NCI-H146 treated with DMSO at 0.1 percent for 48 hours (cell line): Measurements from ENCODE around the gene TIGIT.
"Not testable (repeated sequence)": the region's sequence is repeated elsewhere in the genome, so short reads cannot be mapped to it uniquely, and the experiment has no call there.

Source experiments
- DNase-seq: peaks from one replicate; lab custom pipeline; 2025; ENCODE audit not compliant: unreplicated experiment; lab: John Stamatoyannopoulos, UW

TIGIT gene

DNA sequence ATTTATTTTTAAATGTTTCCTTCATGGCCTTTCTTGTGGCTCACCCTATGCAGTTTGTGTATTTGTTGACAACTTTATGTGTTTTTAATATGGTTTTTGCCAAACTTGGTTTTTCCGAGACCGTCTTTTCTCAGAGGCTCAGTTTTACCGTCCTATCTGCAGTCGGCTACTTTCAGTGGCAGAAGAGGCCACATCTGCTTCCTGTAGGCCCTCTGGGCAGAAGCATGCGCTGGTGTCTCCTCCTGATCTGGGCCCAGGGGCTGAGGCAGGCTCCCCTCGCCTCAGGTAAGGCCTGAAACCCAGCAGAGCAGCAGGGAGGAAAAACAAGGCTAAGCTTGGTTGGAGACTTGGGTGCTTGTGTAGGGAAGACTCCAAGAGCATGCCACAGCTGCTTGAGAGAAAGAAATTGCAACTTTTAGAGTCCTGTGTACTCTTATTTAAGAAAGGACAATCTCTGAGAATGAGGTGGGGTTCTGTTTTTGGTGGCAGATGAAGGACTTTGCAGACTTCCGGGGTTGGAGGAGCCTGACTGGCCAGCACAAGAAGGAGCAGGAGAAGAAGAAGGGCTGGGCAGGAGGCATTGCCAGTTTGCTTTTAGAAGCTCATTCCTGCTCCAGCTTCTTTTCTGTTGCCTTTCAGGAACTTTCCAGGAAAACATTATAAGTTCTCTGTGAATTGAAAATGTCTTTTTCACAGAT, at the start of gene TIGIT:
TSS of gene TIGIT (plus strand) at position 191 of the 698 bp plus-strand sequence. CDS start at position 225, 34 bp downstream.
- no peak for DNase-seq

DNA sequence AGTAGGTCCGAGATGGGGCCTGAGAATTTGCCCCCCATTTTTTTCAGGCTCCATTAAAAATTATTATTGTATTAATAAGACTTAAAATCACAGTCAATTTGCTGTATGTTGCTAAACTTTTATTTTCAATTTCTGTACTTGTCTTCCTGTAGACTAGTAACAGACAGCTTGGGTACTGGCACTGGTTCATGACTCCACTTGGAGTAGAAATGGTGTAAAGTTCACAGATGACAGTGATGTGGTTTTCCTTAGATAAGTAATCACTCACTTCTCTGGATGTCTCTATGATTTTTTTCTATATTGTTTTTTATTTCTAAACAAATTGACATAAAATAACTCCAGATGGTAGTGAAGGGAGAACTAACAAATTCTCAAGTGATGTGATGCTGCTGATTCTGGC, 40.9 kb upstream of the TIGIT start:
- DNase-seq: no peak

DNA sequence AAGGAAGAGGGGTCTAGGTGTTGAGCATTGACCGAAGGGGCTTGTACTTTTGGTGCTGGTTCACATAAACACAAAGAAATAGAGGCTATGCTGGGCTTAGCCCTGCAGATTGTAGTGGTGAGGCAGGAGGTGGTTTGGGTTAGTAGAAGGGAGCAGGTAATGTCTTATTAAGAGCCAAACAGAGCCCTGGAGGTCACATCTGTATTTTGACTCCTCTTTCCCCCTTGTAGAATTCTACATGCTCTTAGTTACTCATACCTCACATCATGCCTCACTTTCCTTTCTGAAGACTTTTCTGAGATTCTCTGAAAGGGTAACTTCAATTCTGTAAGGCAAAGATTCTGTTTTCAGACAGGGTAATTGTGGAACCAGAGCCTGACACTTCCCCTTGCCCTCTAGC, 40.3 kb upstream of the TIGIT start:
- DNase-seq: no peak

DNA sequence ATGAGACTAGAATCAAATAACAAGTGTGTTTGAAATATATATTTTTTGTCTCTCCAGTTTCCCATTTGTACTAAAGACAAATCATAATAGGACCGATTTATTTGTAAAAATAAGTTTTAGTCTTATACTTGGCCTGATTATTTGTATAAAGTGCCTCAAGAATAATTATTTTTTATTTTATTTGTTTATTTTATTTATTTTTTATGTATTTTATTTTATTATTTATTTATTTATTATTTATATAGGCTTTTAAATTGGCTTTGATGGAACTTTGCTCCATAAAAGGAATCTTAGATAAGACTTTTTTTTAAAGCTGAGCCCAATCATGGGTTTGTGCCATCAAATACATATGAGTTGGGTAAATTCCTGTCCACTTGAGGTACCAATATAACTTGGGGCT, 34.3 kb upstream of the TIGIT start:
- no peak for DNase-seq

DNA sequence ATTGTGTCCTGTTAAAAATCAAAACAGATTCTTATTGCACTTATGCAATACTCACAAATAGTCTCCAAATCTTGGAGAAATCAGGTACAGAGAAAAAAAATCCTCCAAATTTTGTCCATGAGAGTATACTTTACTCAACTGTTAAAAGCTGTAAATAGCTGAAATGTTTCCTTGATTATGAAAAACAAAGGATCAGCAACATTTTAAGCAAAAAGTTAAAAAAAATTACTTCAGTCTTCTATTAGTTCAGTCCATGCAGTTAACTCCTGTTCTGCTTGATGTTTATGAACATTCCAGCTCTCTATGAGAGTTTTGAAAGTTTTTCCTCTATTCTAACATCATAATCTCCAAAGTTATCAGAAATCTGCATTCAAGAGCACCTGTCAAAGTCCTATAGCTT, 33.7 kb upstream of the TIGIT start:
- no peak for DNase-seq

DNA sequence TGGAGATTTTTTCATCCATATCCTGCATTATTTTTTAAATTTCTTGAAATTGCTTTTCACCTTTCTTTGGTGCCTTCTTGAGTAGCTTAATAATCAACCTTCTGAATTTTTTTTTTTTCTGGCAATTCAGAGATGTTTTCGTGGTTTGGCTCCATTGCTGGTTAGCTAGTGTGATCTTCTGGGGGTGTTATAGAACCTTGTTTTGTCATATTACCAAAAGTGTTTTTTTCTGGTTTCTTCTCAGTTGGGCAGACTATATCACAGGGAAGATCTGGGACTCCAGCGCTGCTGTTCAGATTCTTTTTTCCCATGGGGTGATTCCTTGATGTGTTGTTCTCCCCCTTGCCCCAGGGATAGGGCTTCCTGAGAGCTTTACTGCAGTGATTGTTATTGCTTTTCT, 23.8 kb upstream of the TIGIT start:
- DNase-seq: no peak

DNA sequence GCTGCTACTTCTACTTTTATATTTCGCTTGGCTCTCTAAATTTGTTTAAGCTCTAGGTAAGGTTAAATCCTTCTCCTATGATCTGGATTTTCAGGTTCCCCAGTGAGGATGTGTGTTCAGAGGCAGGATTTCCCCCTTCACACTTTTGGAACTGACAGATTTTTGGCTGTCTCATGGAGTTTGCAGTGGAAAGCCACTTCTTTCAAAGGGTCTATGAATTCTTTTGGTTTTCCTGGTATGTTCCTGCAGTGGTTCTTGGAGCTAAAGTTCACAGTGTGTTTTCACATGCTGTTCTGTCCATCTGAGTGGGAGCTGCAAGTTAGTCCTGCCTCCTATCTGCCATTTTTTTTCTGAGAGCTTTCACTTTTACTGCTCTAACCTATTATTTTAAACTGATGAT, 21.6 kb upstream of the TIGIT start:
- DNase-seq: no peak

DNA sequence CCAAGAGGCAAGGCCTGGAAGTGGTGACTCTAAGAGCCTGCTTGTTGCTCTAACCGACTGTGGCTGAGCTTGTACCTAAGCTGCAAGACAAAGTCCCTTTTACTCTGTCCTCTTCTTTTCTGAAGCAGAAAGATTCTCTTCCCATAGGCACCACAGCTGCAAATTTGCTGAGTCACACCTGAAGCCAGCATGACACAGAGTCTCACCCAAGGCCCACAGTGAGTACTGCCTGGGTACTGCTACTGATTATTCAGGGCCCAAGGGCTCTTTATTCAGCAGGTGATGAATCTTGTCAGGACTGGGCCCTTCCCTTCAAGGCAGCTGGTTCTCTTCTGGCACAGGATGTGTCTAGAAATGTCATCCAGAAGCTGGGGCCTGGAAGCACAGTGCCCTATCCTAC, 18.9 kb upstream of the TIGIT start:
- no peak for DNase-seq

DNA sequence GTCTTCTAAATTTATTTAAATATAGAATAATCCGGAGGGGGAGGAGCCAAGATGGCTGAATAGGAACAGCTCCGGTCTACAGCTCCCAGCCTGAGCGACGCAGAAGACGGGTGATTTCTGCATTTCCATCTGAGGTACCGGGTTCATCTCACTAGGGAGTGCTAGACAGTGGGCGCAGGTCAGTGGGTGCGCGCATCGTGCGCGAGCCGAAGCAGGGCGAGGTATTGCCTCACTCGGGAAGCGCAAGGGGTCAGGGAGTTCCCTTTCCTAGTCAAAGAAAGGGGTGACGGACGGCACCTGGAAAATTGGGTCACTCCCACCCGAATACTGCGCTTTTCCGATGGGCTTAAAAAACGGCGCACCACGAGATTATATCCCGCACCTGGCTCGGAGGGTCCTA, 17.0 kb upstream of the TIGIT start:
- not testable (repeated sequence) for DNase-seq

DNA sequence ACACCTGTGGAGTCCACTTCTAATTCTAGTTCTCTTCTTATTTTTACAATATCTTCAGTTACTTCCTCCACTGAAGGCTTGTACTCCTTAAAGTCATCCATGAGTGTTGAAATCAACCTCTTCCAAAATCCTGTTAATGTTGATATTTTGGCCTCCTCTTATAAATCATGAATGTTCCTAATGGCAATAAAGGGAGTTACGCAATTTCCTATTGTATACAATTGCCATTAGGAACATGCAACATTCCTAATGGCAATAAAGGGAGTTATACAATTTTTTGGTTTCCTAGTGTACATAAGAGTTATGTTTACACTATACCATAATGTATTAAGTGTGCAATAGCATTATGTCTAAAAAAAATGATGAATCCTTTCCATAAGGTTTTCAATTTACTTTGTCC, 9.2 kb upstream of the TIGIT start:
- DNase-seq: no peak

DNA sequence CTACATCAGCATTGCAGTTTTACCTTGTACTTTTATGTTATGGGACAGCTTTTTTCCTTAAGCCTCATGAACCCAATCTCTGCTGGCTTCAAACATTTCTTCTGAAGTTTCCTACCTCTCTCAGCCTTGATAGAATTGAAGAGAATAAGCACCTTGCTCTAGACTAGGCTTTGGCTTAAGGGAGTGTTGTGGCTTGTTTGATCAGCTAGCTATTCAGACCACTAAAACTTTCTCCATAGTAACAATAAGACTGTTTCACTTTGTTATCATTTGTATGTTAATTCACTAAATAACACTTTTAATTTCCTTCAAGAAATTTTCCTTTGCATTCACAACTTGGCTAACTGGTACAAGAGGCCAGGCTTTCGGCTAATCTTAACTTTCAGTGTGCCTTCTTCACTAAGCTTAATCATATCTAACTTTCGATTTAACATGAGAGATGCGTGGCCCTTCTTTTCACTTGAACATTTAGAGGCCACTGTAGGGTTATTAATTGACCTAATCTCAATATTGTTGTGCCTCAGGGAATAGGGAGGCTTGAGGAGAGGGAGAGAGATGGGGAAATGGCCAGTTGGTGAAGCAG, 8.1 kb upstream of the TIGIT start:
- DNase-seq: no peak

DNA sequence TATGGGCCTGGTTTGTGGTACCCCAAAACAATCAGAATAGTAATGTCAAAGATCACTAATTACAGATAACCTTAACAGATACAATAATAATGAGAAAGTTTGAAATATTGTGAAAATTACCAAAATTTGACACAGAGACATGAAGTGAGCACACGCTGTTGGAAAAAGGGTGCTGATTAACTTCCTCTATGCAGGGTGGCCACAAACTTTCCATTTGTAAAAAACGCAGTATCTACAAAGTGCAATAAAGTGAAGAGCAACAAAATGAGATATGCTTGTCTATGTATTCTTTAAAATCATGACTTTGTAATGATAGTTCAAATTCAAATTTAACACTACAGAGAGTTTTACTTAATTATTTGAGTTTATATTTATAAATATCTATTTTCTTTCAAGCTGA, 7.6 kb upstream of the TIGIT start:
- DNase-seq: no peak

DNA sequence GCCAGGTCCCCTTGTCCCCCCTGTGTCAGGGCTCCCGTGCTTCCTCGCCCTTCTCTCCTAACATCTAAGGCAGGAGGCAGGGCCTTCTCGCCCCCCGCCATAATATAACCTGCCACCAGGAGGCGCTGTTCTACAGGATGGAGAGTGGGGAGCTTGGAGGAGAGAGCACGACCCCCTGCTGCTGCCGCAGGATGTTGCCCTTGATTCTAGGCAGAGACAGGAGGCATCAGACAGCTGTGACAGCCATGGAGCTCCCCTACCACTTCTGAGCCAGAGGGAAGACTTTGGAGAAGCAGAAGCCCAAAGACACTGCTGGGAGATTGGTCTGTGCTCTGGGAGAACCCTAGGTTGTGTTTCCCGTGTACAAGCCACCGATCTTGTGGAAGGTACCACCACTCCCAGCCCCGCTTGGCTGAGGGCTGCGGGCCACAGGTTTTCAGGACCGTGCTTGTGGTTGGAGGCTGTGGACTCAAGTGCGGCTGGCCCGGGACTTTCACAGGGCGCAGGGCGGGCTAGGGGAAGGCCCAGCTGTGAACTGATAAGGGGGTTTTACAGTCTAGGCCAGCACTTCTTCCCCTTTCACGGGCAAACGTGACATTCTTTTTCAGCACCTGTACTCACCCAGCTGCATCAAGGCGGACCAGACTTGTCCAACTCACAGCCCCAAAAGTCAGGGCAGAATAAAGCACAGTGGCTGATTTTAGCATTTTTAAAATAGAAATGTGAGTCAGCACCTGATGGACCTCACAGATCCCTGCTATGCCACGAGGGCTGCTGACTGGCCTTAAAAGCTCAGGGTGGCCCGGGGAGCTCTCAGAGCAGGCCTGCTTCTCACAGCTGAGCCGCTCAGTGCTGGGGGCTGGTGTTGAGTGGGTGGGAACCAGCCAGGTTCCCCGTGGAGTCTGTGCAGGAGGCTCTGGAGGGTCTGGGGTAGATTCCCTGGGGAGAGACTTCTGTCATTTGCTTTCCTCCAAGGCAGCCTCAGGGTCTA, 2.6 kb upstream of the TIGIT start:
- peak; percentile 84 for DNase-seq

DNA sequence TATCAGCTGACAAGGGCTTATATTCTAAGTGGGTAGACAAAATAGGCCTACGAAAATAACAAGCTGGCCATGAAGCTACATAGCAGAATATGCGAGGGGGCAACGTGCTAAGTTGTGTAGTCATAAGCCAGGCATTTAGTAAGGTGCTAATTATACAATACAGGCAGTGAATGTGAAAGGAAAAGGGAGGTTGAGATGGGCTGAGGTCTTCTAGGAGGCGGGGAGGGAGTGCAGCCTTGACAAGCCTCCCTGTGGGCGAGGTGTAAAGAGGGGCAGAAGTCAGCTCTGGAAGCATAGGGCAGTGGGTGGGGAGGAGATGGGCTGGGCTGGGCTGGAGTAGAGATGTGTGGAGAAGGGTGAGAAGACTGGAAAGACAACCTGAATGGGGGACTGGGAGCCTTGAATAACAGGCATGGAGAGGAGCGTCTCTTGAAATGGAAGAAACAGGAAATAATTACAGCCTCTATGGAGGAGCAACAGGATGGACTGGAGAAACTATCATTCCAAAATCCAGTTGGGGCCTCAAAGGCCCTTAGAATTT, 1.2 kb downstream of the TIGIT start:
- DNase-seq: no peak

DNA sequence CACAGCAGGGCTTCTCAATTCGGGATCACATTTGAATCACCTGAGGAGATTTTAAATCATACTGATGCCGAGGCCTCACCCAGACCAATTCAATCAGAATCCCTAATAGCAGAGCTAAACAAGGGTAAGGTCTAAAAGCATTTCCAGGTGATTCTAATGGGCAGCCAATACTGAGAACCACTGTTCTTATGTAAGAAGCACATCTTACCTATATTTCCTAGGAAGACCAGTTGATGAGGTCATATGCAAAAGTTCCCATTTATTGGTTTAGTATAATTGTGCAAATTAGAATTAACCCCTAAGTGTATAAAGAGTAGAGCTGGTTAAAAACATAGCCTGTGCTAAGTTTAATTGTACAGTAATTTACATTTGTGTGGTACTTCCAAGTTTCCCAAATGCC, 2.1 kb downstream of the TIGIT start:
- no peak for DNase-seq

DNA sequence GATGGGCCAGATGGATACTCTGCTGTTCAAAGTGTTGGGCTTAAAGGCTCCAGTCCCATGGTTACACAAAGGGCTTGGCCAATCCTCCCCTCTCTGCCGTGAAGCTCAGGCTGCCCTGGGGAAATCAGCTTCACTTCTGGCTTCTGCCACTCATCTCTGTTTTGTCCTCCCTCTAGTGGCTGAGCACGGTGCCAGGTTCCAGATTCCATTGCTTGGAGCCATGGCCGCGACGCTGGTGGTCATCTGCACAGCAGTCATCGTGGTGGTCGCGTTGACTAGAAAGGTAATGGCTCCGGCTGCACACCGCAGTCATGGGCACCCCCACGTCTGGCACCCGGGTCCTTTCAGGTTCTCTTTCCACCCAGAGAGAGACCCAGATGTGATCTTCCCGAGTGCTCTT, 5.6 kb downstream of the TIGIT start:
- DNase-seq: peak; percentile 35

DNA sequence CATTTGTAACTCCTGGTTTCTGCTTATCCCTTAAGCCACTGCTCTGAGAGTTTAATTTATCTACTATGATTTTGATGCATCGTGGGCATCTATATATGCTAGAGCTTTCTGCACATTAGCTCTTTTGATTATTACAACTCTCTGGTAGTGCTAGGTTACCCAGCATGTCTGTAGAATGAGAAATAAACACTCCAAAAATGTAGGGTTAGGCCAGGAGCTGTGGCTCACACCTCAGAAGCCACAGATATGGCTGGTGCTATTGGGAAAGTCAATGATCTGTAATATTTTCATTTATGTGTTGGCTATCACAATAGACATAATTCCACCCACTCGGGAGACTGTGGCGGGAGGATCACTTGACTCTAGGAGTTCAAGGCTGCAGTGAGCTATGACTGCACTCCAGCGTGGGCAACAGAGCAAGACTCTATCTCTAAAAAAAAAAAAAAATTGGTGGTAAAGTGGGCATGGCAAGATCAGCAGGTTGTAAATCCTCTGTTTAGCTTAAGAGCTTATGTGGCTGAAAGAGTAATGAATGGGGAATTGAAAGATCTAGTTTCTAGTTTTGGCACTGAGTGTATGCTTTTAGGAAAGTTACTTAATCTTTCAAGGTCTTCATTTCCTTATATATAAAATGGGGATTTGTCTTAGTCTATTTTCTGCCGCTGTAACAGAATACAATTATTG, 6.3 kb downstream of the TIGIT start:
- no peak for DNase-seq

DNA sequence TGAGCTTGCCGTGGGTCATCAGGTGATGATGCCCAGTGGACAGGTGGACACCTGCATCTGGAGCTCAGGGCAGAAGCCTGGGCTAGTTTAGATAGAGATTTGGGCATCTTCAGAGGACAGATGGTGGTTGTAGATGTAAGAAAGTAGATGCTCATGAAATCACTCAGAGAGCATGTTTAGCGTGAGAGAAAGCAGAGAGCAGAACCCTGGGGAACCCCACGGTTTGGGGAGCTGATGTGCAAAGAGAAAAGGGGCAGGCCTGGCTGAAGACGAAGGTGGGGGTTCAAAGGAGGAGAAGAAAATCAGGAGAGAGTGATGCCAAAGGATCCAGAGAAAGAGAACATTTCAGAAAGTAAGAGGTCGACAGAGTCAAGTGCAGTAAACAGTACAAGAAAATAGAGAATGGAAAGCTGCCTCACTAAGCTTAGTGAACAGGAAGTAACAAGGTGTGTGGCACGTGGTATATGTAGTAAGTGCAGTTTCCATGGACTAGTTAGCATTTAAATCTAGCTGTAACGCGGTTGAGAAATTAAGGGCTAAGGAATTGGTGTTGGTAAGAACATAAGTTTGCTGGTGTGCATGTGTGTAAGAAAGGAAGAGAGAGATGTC, 13.5 kb downstream of the TIGIT start:
- DNase-seq: no peak

DNA sequence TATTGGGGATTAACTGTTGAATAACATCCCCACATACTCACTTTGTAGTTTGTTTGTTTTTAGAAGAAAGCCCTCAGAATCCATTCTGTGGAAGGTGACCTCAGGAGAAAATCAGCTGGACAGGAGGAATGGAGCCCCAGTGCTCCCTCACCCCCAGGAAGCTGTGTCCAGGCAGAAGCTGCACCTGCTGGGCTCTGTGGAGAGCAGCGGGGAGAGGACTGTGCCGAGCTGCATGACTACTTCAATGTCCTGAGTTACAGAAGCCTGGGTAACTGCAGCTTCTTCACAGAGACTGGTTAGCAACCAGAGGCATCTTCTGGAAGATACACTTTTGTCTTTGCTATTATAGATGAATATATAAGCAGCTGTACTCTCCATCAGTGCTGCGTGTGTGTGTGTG, 14.0 kb downstream of the TIGIT start:
- DNase-seq: no peak

DNA sequence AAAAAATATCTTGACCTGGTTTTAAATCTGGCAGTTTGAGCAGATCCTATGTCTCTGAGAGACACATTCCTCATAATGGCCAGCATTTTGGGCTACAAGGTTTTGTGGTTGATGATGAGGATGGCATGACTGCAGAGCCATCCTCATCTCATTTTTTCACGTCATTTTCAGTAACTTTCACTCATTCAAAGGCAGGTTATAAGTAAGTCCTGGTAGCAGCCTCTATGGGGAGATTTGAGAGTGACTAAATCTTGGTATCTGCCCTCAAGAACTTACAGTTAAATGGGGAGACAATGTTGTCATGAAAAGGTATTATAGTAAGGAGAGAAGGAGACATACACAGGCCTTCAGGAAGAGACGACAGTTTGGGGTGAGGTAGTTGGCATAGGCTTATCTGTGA, 14.5 kb downstream of the TIGIT start:
- DNase-seq: no peak

DNA sequence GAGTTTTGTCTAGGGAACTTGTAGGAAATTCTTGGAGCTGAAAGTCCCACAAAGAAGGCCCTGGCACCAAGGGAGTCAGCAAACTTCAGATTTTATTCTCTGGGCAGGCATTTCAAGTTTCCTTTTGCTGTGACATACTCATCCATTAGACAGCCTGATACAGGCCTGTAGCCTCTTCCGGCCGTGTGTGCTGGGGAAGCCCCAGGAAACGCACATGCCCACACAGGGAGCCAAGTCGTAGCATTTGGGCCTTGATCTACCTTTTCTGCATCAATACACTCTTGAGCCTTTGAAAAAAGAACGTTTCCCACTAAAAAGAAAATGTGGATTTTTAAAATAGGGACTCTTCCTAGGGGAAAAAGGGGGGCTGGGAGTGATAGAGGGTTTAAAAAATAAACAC, 15.0 kb downstream of the TIGIT start:
- no peak for DNase-seq
